WTC11 (cell line): ENCODE measurements around the gene ZNF516.

Experiments used
- ATF2 ChIP-seq: sonication (generic); formaldehyde crosslinking; IDR thresholded peaks from 2 replicates; pipeline ENCODE4 v1.8.1; 2022; ENCODE audit warnings: low read depth, missing genetic modification reagents, borderline replicate concordance
- ATF3 ChIP-seq: sonication (generic); formaldehyde crosslinking; conservative IDR thresholded peaks from 2 replicates; pipeline ENCODE4 v1.8.1; 2022; ENCODE audit warnings: mild to moderate bottlenecking, missing genetic modification reagents
- CTCF ChIP-seq: fragments of 200-600 bp; IDR thresholded peaks from 2 replicates; pipeline ENCODE4 v1.8.0; 2022; ENCODE audit warnings: antibody characterized with exemption
- E2F4 ChIP-seq: sonication (generic); formaldehyde crosslinking; IDR thresholded peaks from 2 replicates; pipeline ENCODE4 v1.8.1; 2022; ENCODE audit warnings: low read depth, mild to moderate bottlenecking, moderate library complexity, missing genetic modification reagents, borderline replicate concordance
- E2F5 ChIP-seq: sonication (generic); formaldehyde crosslinking; IDR thresholded peaks from 2 replicates; pipeline ENCODE4 v1.8.1; 2022; ENCODE audit warnings: mild to moderate bottlenecking, moderate library complexity, missing genetic modification reagents
- ERG ChIP-seq: fragments of 250-450 bp; sonication (Bioruptor Pico); IDR thresholded peaks from 2 replicates; pipeline ENCODE4 v1.8.0; 2021; ENCODE audit warnings: mild to moderate bottlenecking
- GABPB1 ChIP-seq: sonication (generic); formaldehyde crosslinking; IDR thresholded peaks from 2 replicates; pipeline ENCODE4 v1.8.1; 2023; ENCODE audit warnings: mild to moderate bottlenecking, missing genetic modification reagents
- JUN ChIP-seq: sonication (generic); formaldehyde crosslinking; IDR thresholded peaks from 2 replicates; pipeline ENCODE4 v1.8.0; 2023; ENCODE audit warnings: mild to moderate bottlenecking, missing genetic modification reagents
- RELA ChIP-seq: sonication (generic); formaldehyde crosslinking; IDR thresholded peaks from 2 replicates; pipeline ENCODE4 v1.8.1; 2022; ENCODE audit warnings: missing genetic modification reagents, mild to moderate bottlenecking, borderline replicate concordance
- USF1 ChIP-seq: sonication (generic); formaldehyde crosslinking; IDR thresholded peaks from 2 replicates; pipeline ENCODE4 v1.8.0; 2022; ENCODE audit warnings: mild to moderate bottlenecking, missing genetic modification reagents
- ZBTB21 ChIP-seq: sonication (generic); formaldehyde crosslinking; IDR thresholded peaks from 2 replicates; pipeline ENCODE4 v1.8.1; 2023; ENCODE audit warnings: mild to moderate bottlenecking, missing genetic modification reagents, borderline replicate concordance
- ZNF121 ChIP-seq: sonication (generic); formaldehyde crosslinking; IDR thresholded peaks from 2 replicates; pipeline ENCODE4 v1.8.0; 2023; ENCODE audit warnings: missing genetic modification reagents
- ZSCAN18 ChIP-seq: fragments of 250-450 bp; sonication (Bioruptor Pico); IDR thresholded peaks from 2 replicates; pipeline ENCODE4 v2.1.2; 2022; ENCODE audit warnings: mild to moderate bottlenecking, moderate library complexity

- TF ChIP-seq CTCF, result no peak
- no peak for TF ChIP-seq ZBTB21
- TF ChIP-seq ATF3 (CRISPR knock-in tag), result no peak
- TF ChIP-seq RELA (CRISPR knock-in tag), result no peak
- TF ChIP-seq JUN (CRISPR knock-in tag), result no peak
- TF ChIP-seq ATF2, result no peak
- TF ChIP-seq ERG, result no peak
- TF ChIP-seq E2F4 (CRISPR knock-in tag), result no peak
- no peak for TF ChIP-seq ZNF121 (CRISPR knock-in tag)
- TF ChIP-seq USF1 (CRISPR knock-in tag), result no peak
- no peak for TF ChIP-seq ZSCAN18 (CRISPR knock-in tag)
- no peak for TF ChIP-seq GABPB1
- TF ChIP-seq E2F5 (CRISPR knock-in tag), result no peak
Observed at GRCh38 chr18:76420898-76421684, 74.0 kb downstream of the ZNF516 start.
